Upper lobe of left lung (tissue), 4 donors: ENCODE data around the gene SPATA6.
"Not testable (repeated sequence)": the region's sequence is repeated elsewhere in the genome, so short reads cannot be mapped to it uniquely, and the experiment has no call there.

ENCODE experiments used
- POLR2A ChIP-seq, 4 donors: fragments of 450-650 bp; IDR thresholded peaks; one replicate each; pipeline ENCODE4 v1.5.1; 2016 to 2017; ENCODE audit warnings: antibody characterized with exemption in 4 of 4, mild to moderate bottlenecking in 2 of 4
- TF ChIP-seq, protein P1 (sequence below), 6 experiments: fragments of 450-650 bp in 4 of 6; fragments of 200-600 bp in 2 of 6; sonication (generic) in 2 of 6; IDR thresholded peaks; one replicate each; pipeline ENCODE4 v1.5.1; 2016 to 2019; ENCODE audit warnings: antibody characterized with exemption in 6 of 6

DNA sequence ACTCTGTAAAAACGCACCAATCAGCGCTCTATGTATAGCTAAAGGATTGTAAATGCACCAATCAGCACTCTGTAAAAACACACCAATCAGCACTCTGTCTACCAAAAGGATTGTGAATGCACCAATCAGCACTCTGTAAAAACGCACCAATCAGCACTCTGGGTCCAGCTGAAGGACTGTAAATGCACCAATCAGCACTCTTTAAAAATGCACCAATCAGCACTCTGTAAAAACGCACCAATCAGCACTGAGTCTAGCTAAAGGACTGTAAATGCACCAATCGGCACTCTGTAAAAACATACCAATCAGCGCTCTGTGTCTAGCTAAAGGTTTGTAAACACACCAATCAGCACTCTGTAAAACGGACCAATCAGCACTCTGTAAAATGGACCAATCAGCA is 27.8 kb downstream of the SPATA6 start:
- TF ChIP-seq, protein P1, sequence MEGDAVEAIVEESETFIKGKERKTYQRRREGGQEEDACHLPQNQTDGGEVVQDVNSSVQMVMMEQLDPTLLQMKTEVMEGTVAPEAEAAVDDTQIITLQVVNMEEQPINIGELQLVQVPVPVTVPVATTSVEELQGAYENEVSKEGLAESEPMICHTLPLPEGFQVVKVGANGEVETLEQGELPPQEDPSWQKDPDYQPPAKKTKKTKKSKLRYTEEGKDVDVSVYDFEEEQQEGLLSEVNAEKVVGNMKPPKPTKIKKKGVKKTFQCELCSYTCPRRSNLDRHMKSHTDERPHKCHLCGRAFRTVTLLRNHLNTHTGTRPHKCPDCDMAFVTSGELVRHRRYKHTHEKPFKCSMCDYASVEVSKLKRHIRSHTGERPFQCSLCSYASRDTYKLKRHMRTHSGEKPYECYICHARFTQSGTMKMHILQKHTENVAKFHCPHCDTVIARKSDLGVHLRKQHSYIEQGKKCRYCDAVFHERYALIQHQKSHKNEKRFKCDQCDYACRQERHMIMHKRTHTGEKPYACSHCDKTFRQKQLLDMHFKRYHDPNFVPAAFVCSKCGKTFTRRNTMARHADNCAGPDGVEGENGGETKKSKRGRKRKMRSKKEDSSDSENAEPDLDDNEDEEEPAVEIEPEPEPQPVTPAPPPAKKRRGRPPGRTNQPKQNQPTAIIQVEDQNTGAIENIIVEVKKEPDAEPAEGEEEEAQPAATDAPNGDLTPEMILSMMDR (IDR thresholded peaks at IDR 0.05): not testable (repeated sequence)
- not testable (repeated sequence) for TF ChIP-seq POLR2A (IDR thresholded peaks at IDR 0.05)
